ENCODE results near the gene SUGP2. TPM values are rescaled to one million over a fixed set of nuclear protein-coding genes. Genes with fewer than 3 reads are reported as not detected.

SUGP2 gene
- total RNA-seq, 2 experiments from 2014 or later, result 126 to 192 TPM

- no peak overlapping the region for H3K27ac Mint-ChIP-seq
- peaks cover 56% of the 10 kb centered on the region for H3K36me3 Mint-ChIP-seq
- no peak for ATAC-seq
- CTCF ChIA-PET, result interaction anchor here (1.3 kb wide), 1 partner anchor 168 kb away, joined by 3 read pairs; no protein-coding TSS in a partner anchor
- DNase-seq, result no peak
- H3K4me3 Mint-ChIP-seq, result no peak overlapping the region
- H3K9me3 Mint-ChIP-seq (ENCODE audit: low read depth), result no peaks in the 10 kb centered on the region
- peaks cover 4% of the 10 kb centered on the region for H3K4me1 Mint-ChIP-seq
- H3K27me3 Mint-ChIP-seq, result no peaks in the 10 kb centered on the region
Measured at GRCh38 chr19:19006213-19006612, 27.1 kb downstream of the SUGP2 start.

GRCh38 chr19:19004144-19004543 lies 29.2 kb downstream of the SUGP2 start:
- CTCF ChIA-PET, result no interaction called here
- DNase-seq, result no peak
- Mint-ChIP-seq H3K4me1 (peaks cover 15% of the 10 kb centered on the region), H3K27ac (no peak overlapping the region), H3K4me3 (no peak overlapping the region), H3K27me3 (no peaks in the 10 kb centered on the region), H3K9me3 (ENCODE audit: low read depth) (no peaks in the 10 kb centered on the region), H3K36me3 (peaks cover 47% of the 10 kb centered on the region)
- ATAC-seq, result no peak

- peaks cover 35% of the 10 kb centered on the region for H3K36me3 Mint-ChIP-seq
- H3K27ac Mint-ChIP-seq, result no peak overlapping the region
- CTCF ChIA-PET, result no interaction called here
- DNase-seq (no peak), ATAC-seq (no peak)
- no peaks in the 10 kb centered on the region for H3K9me3 Mint-ChIP-seq (ENCODE audit: low read depth)
- H3K27me3 Mint-ChIP-seq, result no peaks in the 10 kb centered on the region
- H3K4me1 Mint-ChIP-seq, result peaks cover 23% of the 10 kb centered on the region
- no peak overlapping the region for H3K4me3 Mint-ChIP-seq
Measured at GRCh38 chr19:18999896-19000620, 33.3 kb downstream of the SUGP2 start.

GRCh38 chr19:18999016-18999758 lies 34.1 kb downstream of the SUGP2 start:
- Mint-ChIP-seq H3K9me3 (ENCODE audit: low read depth) (no peaks in the 10 kb centered on the region), H3K36me3 (peaks cover 30% of the 10 kb centered on the region), H3K4me1 (peaks cover 23% of the 10 kb centered on the region), H3K4me3 (no peak overlapping the region), H3K27me3 (no peaks in the 10 kb centered on the region), H3K27ac (peak overlapping the region; percentile 38)
- ATAC-seq (no peak), DNase-seq (no peak)
- CTCF ChIA-PET, result interaction anchor here (0.8 kb wide), 1 partner anchor 12 kb away, joined by 4 read pairs; no protein-coding TSS in a partner anchor

- Mint-ChIP-seq H3K4me1 (peaks cover 23% of the 10 kb centered on the region), H3K4me3 (no peak overlapping the region), H3K9me3 (ENCODE audit: low read depth) (no peaks in the 10 kb centered on the region), H3K27ac (no peak overlapping the region), H3K27me3 (no peaks in the 10 kb centered on the region), H3K36me3 (peaks cover 32% of the 10 kb centered on the region)
- CTCF ChIA-PET, result no interaction called here
- DNase-seq (no peak), ATAC-seq (no peak)
Measured at GRCh38 chr19:18998276-18998675, 35.0 kb downstream of the SUGP2 start.

- no peak overlapping the region for H3K4me3 Mint-ChIP-seq
- no peaks in the 10 kb centered on the region for H3K27me3 Mint-ChIP-seq
- peaks cover 23% of the 10 kb centered on the region for H3K4me1 Mint-ChIP-seq
- ATAC-seq (no peak), DNase-seq (no peak)
- peaks cover 33% of the 10 kb centered on the region for H3K36me3 Mint-ChIP-seq
- CTCF ChIA-PET, result no interaction called here
- H3K27ac Mint-ChIP-seq, result no peak overlapping the region
- no peaks in the 10 kb centered on the region for H3K9me3 Mint-ChIP-seq (ENCODE audit: low read depth)
Measured at GRCh38 chr19:18996796-18997394, 36.4 kb downstream of the SUGP2 start.

- CTCF ChIA-PET, result no interaction called here
- no peak overlapping the region for H3K27ac Mint-ChIP-seq
- H3K36me3 Mint-ChIP-seq, result peaks cover 29% of the 10 kb centered on the region
- ATAC-seq (no peak), DNase-seq (no peak)
- no peaks in the 10 kb centered on the region for H3K27me3 Mint-ChIP-seq
- H3K9me3 Mint-ChIP-seq (ENCODE audit: low read depth), result no peaks in the 10 kb centered on the region
- H3K4me3 Mint-ChIP-seq, result no peak overlapping the region
- H3K4me1 Mint-ChIP-seq, result peaks cover 23% of the 10 kb centered on the region
Measured at GRCh38 chr19:18996351-18996750, 37.0 kb downstream of the SUGP2 start.

- peaks cover 27% of the 10 kb centered on the region for H3K36me3 Mint-ChIP-seq
- no peak for DNase-seq
- no peak overlapping the region for H3K4me3 Mint-ChIP-seq
- no peaks in the 10 kb centered on the region for H3K27me3 Mint-ChIP-seq
- CTCF ChIA-PET, result no interaction called here
- peaks cover 23% of the 10 kb centered on the region for H3K4me1 Mint-ChIP-seq
- no peak overlapping the region for H3K27ac Mint-ChIP-seq
- H3K9me3 Mint-ChIP-seq (ENCODE audit: low read depth), result no peaks in the 10 kb centered on the region
- ATAC-seq, result peak; percentile 44
Measured at GRCh38 chr19:18995804-18996241, 37.5 kb downstream of the SUGP2 start.

- ATAC-seq, result no peak
- CTCF ChIA-PET, result no interaction called here
Measured at GRCh38 chr19:18993115-18993514, 40.2 kb downstream of the SUGP2 start.

GRCh38 chr19:18992696-18993095 lies 40.6 kb downstream of the SUGP2 start:
- H3K9me3 Mint-ChIP-seq (ENCODE audit: low read depth), result no peaks in the 10 kb centered on the region
- no peaks in the 10 kb centered on the region for H3K4me1 Mint-ChIP-seq
- H3K36me3 Mint-ChIP-seq, result peaks cover 18% of the 10 kb centered on the region
- H3K4me3 Mint-ChIP-seq, result no peak overlapping the region
- H3K27ac Mint-ChIP-seq, result no peak overlapping the region
- no peak for DNase-seq
- CTCF ChIA-PET, result no interaction called here
- no peaks in the 10 kb centered on the region for H3K27me3 Mint-ChIP-seq
- ATAC-seq, result no peak

More at GRCh38 chr19:18993115-18993514, 40.2 kb downstream of the SUGP2 start:
- Mint-ChIP-seq H3K36me3 (peaks cover 18% of the 10 kb centered on the region), H3K4me3 (no peak overlapping the region), H3K27me3 (no peaks in the 10 kb centered on the region), H3K4me1 (no peaks in the 10 kb centered on the region), H3K9me3 (ENCODE audit: low read depth) (no peaks in the 10 kb centered on the region), H3K27ac (no peak overlapping the region)
- DNase-seq, result no peak

GRCh38 chr19:18991468-18991867 lies 41.8 kb downstream of the SUGP2 start:
- Mint-ChIP-seq H3K27me3 (peaks cover under 1% of the 10 kb centered on the region), H3K4me3 (no peak overlapping the region), H3K9me3 (ENCODE audit: low read depth) (no peaks in the 10 kb centered on the region), H3K36me3 (peaks cover 18% of the 10 kb centered on the region), H3K27ac (no peak overlapping the region), H3K4me1 (no peaks in the 10 kb centered on the region)
- CTCF ChIA-PET, result no interaction called here
- no peak for ATAC-seq
- no peak for DNase-seq

GRCh38 chr19:18991006-18991405 lies 42.3 kb downstream of the SUGP2 start:
- H3K27ac Mint-ChIP-seq, result no peak overlapping the region
- no peak overlapping the region for H3K4me3 Mint-ChIP-seq
- CTCF ChIA-PET, result no interaction called here
- H3K9me3 Mint-ChIP-seq (ENCODE audit: low read depth), result no peaks in the 10 kb centered on the region
- peaks cover 4% of the 10 kb centered on the region for H3K27me3 Mint-ChIP-seq
- H3K4me1 Mint-ChIP-seq, result no peaks in the 10 kb centered on the region
- no peak for DNase-seq
- ATAC-seq, result no peak
- H3K36me3 Mint-ChIP-seq, result peaks cover 18% of the 10 kb centered on the region

- no peak for DNase-seq
- ATAC-seq, result peak; percentile 18
- CTCF ChIA-PET, result no interaction called here
- Mint-ChIP-seq H3K27ac (no peak overlapping the region), H3K4me3 (no peak overlapping the region), H3K4me1 (no peaks in the 10 kb centered on the region), H3K9me3 (ENCODE audit: low read depth) (no peaks in the 10 kb centered on the region), H3K36me3 (peaks cover 18% of the 10 kb centered on the region), H3K27me3 (peaks cover 11% of the 10 kb centered on the region)
Measured at GRCh38 chr19:18990128-18990708, 43.1 kb downstream of the SUGP2 start.
